Osteocyte (in vitro differentiated cells): ENCODE results near the gene CYP4Z1. TPM values are rescaled to one million over a fixed set of nuclear protein-coding genes. Genes with fewer than 3 reads are reported as not detected.
"Not testable (repeated sequence)": the region's sequence is repeated elsewhere in the genome, so short reads cannot be mapped to it uniquely, and the experiment has no call there.

Source experiments
- DNase-seq: peaks from one replicate; pipeline ENCODE4 v3.0.0; 2021; ENCODE audit warnings: mixed read lengths; ENCODE audit not compliant: unreplicated experiment; ENCODE audit errors: extremely low spot score
- H3K27ac Mint-ChIP-seq: one replicate; pipeline ENCODE4 v1.8.0; 2021; ENCODE audit warnings: mild to moderate bottlenecking, mixed read lengths; ENCODE audit not compliant: unreplicated experiment
- H3K27me3 Mint-ChIP-seq: one replicate; pipeline ENCODE4 v1.8.0; 2021; ENCODE audit warnings: mixed read lengths; ENCODE audit not compliant: unreplicated experiment
- H3K36me3 Mint-ChIP-seq: one replicate; pipeline ENCODE4 v1.8.0; 2021; ENCODE audit warnings: mixed read lengths; ENCODE audit not compliant: unreplicated experiment
- H3K4me1 Mint-ChIP-seq: one replicate; pipeline ENCODE4 v1.8.0; 2021; ENCODE audit warnings: mixed read lengths; ENCODE audit not compliant: unreplicated experiment
- H3K4me3 Mint-ChIP-seq: one replicate; pipeline ENCODE4 v1.8.0; 2021; ENCODE audit warnings: mild to moderate bottlenecking, moderate library complexity, mixed read lengths; ENCODE audit not compliant: unreplicated experiment
- H3K9me3 Mint-ChIP-seq: one replicate; pipeline ENCODE4 v1.8.0; 2021; ENCODE audit warnings: mixed read lengths; ENCODE audit not compliant: unreplicated experiment
- total RNA-seq: library from RNA; stranded (reverse); gene quantifications from 2 replicates; pipeline ENCODE4 v1.2.1, GENCODE V29; 2021
- TF ChIP-seq, protein P1 (sequence below): fragments of 200-600 bp; sonication (generic); IDR thresholded peaks from 2 replicates; pipeline ENCODE4 v1.5.0; 2021; ENCODE audit warnings: antibody characterized with exemption, mild to moderate bottlenecking, moderate library complexity

The CYP4Z1 gene
- total RNA-seq, 1 donor from 2014 or later = not detected

DNA sequence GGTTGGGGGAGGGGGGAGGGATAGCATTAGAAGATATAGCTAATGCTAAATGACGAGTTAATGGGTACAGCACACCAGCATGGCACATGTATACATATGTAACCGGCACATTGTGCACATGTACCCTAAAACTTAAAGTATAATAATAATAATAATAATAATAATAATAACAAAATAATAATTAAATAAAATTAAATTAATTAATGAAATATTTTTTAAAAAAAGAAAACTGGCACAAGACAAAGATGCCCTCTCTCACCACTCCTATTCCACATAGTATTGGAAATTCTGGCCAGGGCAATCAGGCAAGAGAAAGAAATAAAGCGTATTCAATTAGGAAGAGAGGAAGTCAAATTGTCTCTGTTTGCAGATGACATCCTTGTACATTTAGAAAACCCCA, 90.9 kb downstream of the CYP4Z1 start:
- not testable (repeated sequence) for H3K4me1 Mint-ChIP-seq, H3K27ac Mint-ChIP-seq, H3K36me3 Mint-ChIP-seq, DNase-seq, H3K4me3 Mint-ChIP-seq, H3K27me3 Mint-ChIP-seq, H3K9me3 Mint-ChIP-seq

DNA sequence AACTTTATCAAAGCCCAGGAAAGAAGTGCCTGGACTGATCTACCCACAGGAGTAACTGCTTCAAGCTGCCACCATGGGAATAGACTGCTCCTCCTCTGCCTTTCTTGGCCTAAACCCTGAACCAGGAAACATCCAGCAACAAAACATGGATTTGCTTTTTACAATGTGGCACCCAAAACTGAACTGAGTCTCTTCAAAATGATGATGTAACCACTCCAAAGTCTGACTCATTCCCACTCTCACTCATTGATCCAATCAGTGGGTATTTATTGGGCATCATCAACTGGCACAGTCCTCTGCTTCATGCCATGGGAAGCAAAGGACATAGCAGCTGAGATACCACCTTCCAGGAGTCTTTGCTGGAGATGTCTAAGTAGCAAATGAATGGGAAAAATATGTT, 93.7 kb downstream of the CYP4Z1 start:
- Mint-ChIP-seq H3K27me3 (peaks cover 2% of the 10 kb centered on the region), H3K36me3 (no peaks in the 10 kb centered on the region), H3K4me3 (no peak overlapping the region), H3K27ac (no peak overlapping the region), H3K4me1 (no peaks in the 10 kb centered on the region), H3K9me3 (no peaks in the 10 kb centered on the region)
- DNase-seq = no peak
- TF ChIP-seq, protein P1, sequence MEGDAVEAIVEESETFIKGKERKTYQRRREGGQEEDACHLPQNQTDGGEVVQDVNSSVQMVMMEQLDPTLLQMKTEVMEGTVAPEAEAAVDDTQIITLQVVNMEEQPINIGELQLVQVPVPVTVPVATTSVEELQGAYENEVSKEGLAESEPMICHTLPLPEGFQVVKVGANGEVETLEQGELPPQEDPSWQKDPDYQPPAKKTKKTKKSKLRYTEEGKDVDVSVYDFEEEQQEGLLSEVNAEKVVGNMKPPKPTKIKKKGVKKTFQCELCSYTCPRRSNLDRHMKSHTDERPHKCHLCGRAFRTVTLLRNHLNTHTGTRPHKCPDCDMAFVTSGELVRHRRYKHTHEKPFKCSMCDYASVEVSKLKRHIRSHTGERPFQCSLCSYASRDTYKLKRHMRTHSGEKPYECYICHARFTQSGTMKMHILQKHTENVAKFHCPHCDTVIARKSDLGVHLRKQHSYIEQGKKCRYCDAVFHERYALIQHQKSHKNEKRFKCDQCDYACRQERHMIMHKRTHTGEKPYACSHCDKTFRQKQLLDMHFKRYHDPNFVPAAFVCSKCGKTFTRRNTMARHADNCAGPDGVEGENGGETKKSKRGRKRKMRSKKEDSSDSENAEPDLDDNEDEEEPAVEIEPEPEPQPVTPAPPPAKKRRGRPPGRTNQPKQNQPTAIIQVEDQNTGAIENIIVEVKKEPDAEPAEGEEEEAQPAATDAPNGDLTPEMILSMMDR = no peak

GRCh38 chr1:47161298-47162040, 94.4 kb downstream of the CYP4Z1 start:
- DNase-seq = no peak
- Mint-ChIP-seq H3K4me1 (no peaks in the 10 kb centered on the region), H3K27me3 (peaks cover 2% of the 10 kb centered on the region), H3K9me3 (no peaks in the 10 kb centered on the region), H3K4me3 (no peak overlapping the region), H3K27ac (no peak overlapping the region), H3K36me3 (no peaks in the 10 kb centered on the region)
- TF ChIP-seq, protein P1 = no peak

- H3K4me1 Mint-ChIP-seq = no peaks in the 10 kb centered on the region
- H3K4me3 Mint-ChIP-seq = no peak overlapping the region
- TF ChIP-seq, protein P1 = no peak
- peaks cover 6% of the 10 kb centered on the region for H3K27me3 Mint-ChIP-seq
- H3K9me3 Mint-ChIP-seq = no peaks in the 10 kb centered on the region
- DNase-seq = no peak
- H3K27ac Mint-ChIP-seq = no peak overlapping the region
- no peaks in the 10 kb centered on the region for H3K36me3 Mint-ChIP-seq
Measured at GRCh38 chr1:47164552-47164951, 97.5 kb downstream of the CYP4Z1 start.

Other genes starting within 250 kb of the CYP4Z1 start
- not detected in 2 replicates for gene CYP4A11, start 125.8 kb upstream of the CYP4Z1 start, total RNA-seq
- gene CYP4X1, start 43.6 kb upstream of the CYP4Z1 start, total RNA-seq = 0.38 and 0.89 TPM in 2 replicates
- not detected in 2 replicates for gene CYP4A22, start 70.2 kb downstream of the CYP4Z1 start, total RNA-seq
- gene PDZK1IP1, start 122.8 kb downstream of the CYP4Z1 start, total RNA-seq = not detected in 2 replicates
- not detected in 2 replicates for gene TAL1, start 165.0 kb downstream of the CYP4Z1 start, total RNA-seq
- 4.7 and 5.6 TPM in 2 replicates for gene STIL, start 246.9 kb downstream of the CYP4Z1 start, total RNA-seq